Measurements from ENCODE around the gene GALNT17. TPM values are rescaled to one million over a fixed set of nuclear protein-coding genes. Genes with fewer than 3 reads are reported as not detected.

Gene GALNT17
- polyA plus RNA-seq, 1 donor from 2014 or later, result 15.7 TPM

- TF ChIP-seq TAF1 (IDR thresholded peaks at IDR 0.05; ENCODE audit: low read depth) (no peak), EP300 (conservative IDR thresholded peaks at IDR 0.05; ENCODE audit: poor library complexity, severe bottlenecking) (no peak), MXI1 (conservative IDR thresholded peaks at IDR 0.05; ENCODE audit: poor library complexity, severe bottlenecking) (no peak), SMC3 (conservative IDR thresholded peaks at IDR 0.05; ENCODE audit: poor library complexity) (no peak), REST (IDR thresholded peaks at IDR 0.05; ENCODE audit: borderline replicate concordance) (no peak), CTCF (IDR thresholded peaks at IDR 0.05; ENCODE audit: poor library complexity, severe bottlenecking) (no peak), POLR2AphosphoS5 (IDR thresholded peaks at IDR 0.05) (no peak), RAD21 (conservative IDR thresholded peaks at IDR 0.05) (no peak), EZH2 (IDR thresholded peaks at IDR 0.05; ENCODE audit: borderline replicate concordance, insufficient read depth, low read length, poor library complexity, severe bottlenecking) (no peak)
- Histone ChIP-seq H3F3A (ENCODE audit: insufficient read depth, low read length, poor library complexity, severe bottlenecking) (no peaks in the 10 kb centered on the region), H3K36me3 (ENCODE audit: insufficient read depth, low read length) (no peaks in the 10 kb centered on the region), H3K4me2 (ENCODE audit: low read length) (no peak overlapping the region), H3K27me3 (ENCODE audit: insufficient read depth, low read depth, low read length) (no peaks in the 10 kb centered on the region), H3K79me2 (replicated peaks; ENCODE audit: insufficient read depth, low read length) (no peaks in the 10 kb centered on the region), H3K4me3 (ENCODE audit: low read length) (no peak overlapping the region), H3K9me3 (ENCODE audit: low read length) (no peaks in the 10 kb centered on the region), H3K9ac (ENCODE audit: low read length) (no peak overlapping the region), H4K20me1 (ENCODE audit: insufficient read depth) (no peaks in the 10 kb centered on the region), H3K27ac (ENCODE audit: low read length) (no peak overlapping the region), H3K9me2 (ENCODE audit: insufficient read depth, low read length) (no peaks in the 10 kb centered on the region), H2AFZ (ENCODE audit: low read depth, low read length) (no peak overlapping the region)
Observed at GRCh38 chr7:71300603-71301002, 168.7 kb downstream of the GALNT17 start.

GRCh38 chr7:71301167-71301566 is 169.2 kb downstream of the GALNT17 start:
- Histone ChIP-seq H3K9me2 (ENCODE audit: insufficient read depth, low read length) (no peaks in the 10 kb centered on the region), H3K27me3 (ENCODE audit: insufficient read depth, low read depth, low read length) (no peaks in the 10 kb centered on the region), H4K20me1 (ENCODE audit: insufficient read depth) (no peaks in the 10 kb centered on the region), H3K4me3 (ENCODE audit: low read length) (no peak overlapping the region), H3K36me3 (ENCODE audit: insufficient read depth, low read length) (no peaks in the 10 kb centered on the region), H3K27ac (ENCODE audit: low read length) (no peak overlapping the region), H2AFZ (ENCODE audit: low read depth, low read length) (no peak overlapping the region), H3K4me2 (ENCODE audit: low read length) (no peak overlapping the region), H3K9me3 (ENCODE audit: low read length) (no peaks in the 10 kb centered on the region), H3K9ac (ENCODE audit: low read length) (no peak overlapping the region), H3F3A (ENCODE audit: insufficient read depth, low read length, poor library complexity, severe bottlenecking) (no peaks in the 10 kb centered on the region), H3K79me2 (replicated peaks; ENCODE audit: insufficient read depth, low read length) (no peaks in the 10 kb centered on the region)
- TF ChIP-seq REST (IDR thresholded peaks at IDR 0.05; ENCODE audit: borderline replicate concordance) (no peak), EP300 (conservative IDR thresholded peaks at IDR 0.05; ENCODE audit: poor library complexity, severe bottlenecking) (no peak), MXI1 (conservative IDR thresholded peaks at IDR 0.05; ENCODE audit: poor library complexity, severe bottlenecking) (no peak), POLR2AphosphoS5 (IDR thresholded peaks at IDR 0.05) (no peak), SMC3 (conservative IDR thresholded peaks at IDR 0.05; ENCODE audit: poor library complexity) (no peak)

All from neural cell (in vitro differentiated cells).